Neural progenitor cell (in vitro differentiated cells): Measurements from ENCODE around the gene PLXNA4.

Source experiments
- CTCF ChIP-seq: fragments of 200-600 bp; sonication (generic); IDR thresholded peaks from 2 replicates; pipeline ENCODE4 v1.5.1; 2017; ENCODE audit warnings: antibody characterized with exemption, mild to moderate bottlenecking
- EZH2 ChIP-seq: fragments of 200-600 bp; sonication (generic); IDR thresholded peaks from 2 replicates; pipeline ENCODE4 v1.6.1; 2017; ENCODE audit warnings: antibody characterized with exemption, mild to moderate bottlenecking, moderate library complexity
- EZH2phosphoT487 ChIP-seq: fragments of 200-600 bp; sonication (generic); IDR thresholded peaks from 2 replicates; pipeline ENCODE4 v1.6.1; 2017; ENCODE audit warnings: antibody characterized with exemption

- TF ChIP-seq CTCF (no peak), EZH2 (no peak), EZH2phosphoT487 (no peak)
These were observed 459.9 kb downstream of the PLXNA4 start for GRCh38 chr7:132116369-132116768.
